Measurements from ENCODE around the gene MTERF4.

DNA sequence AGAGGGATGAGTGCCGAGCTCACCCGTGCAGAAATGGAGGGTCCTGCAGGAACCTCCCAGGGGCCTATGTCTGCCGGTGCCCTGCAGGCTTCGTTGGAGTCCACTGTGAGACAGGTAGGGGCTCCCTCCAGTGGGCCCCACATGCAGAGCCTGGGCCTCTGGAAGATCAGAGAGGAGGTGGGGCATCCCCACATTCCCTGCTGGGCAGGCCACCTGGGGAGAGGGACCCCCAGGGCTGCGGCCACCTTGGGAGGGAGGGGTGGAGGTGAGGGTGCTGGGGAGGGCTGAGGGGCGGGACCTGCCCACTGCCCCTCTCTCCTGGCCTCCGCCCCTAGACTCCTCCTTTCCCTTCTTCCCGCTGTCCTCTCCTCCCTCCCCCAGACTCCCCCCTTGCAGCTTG lies 38.5 kb downstream of the MTERF4 start:
- no peak for TF ChIP-seq POLR2A (IDR thresholded peaks at IDR 0.05)
- TF ChIP-seq CTCF (IDR thresholded peaks at IDR 0.05), result no peak
